GM21381 (cell line): ENCODE results near the gene TRIP10.
A peak's percentile ranks its signal among the peaks of the same experiment; 100 is the strongest.
"Not testable (repeated sequence)": the region's sequence is repeated elsewhere in the genome, so short reads cannot be mapped to it uniquely, and the experiment has no call there.

Experiments used
- ATAC-seq: cut with Tn5 transposase; IDR thresholded peaks from one replicate; pipeline ENCODE4 v1.9.1; 2021; ENCODE audit warnings: mild to moderate bottlenecking, moderate library complexity; ENCODE audit not compliant: unreplicated experiment

The TRIP10 gene

GRCh38 chr19:6738787-6739389 lies 592 bp upstream of the TRIP10 start:
- no peak for ATAC-seq

GRCh38 chr19:6739883-6740588 lies 556 bp downstream of the TRIP10 start:
- ATAC-seq = no peak

DNA sequence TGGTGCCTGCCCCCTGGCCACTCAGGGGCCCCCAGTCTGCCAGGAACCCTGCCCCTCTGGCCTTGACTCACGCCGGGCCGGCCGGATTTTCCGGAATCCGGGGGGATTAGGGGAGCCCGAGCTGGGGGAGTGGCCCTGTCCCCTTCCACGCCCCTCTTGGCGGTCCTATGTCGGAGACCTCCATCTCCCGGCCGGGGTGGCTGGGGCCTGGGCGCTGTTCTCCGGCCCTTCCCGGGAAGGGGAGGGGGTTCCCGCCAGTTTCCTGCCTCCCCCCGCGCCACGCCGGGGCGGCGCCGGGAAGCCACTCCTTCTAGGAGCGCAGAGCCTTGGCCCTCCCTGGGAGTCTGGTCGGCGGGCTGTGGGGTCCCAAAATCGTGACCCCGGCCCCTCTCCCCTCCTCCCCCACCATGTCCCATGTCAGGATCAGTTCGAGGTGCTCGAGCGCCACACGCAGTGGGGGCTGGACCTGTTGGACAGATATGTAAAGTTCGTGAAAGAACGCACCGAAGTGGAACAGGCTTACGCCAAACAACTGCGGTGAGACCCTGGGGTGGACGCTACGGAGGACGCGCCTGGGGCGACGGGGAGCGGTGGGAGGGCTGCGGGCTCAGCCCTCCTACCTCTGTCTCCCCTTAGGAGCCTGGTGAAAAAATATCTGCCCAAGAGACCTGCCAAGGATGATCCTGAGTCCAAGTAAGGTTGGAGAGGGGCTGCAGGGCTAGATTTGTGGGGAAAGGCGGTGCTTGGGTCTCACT lies 1.3 kb downstream of the TRIP10 start:
- ATAC-seq = no peak

DNA sequence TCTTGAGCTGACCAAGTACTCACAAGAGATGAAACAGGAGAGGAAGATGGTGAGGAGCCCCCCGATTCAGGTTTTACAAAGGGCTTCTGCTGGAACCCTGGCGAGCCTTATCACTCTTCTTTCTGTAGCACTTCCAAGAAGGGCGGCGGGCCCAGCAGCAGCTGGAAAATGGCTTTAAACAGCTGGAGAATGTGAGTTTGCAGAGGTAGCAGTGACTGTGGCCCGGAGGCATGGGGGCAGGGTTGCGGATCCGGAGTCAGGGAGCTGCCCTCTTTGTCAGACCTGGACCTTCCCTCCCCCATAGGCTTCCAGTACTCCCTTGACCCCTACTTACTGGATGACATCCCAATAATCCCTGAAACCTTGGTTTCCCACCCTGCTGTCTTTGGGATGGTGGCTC lies 3.6 kb downstream of the TRIP10 start:
- no peak for ATAC-seq

- ATAC-seq = no peak
Measured at GRCh38 chr19:6743714-6744380, 4.4 kb downstream of the TRIP10 start.

DNA sequence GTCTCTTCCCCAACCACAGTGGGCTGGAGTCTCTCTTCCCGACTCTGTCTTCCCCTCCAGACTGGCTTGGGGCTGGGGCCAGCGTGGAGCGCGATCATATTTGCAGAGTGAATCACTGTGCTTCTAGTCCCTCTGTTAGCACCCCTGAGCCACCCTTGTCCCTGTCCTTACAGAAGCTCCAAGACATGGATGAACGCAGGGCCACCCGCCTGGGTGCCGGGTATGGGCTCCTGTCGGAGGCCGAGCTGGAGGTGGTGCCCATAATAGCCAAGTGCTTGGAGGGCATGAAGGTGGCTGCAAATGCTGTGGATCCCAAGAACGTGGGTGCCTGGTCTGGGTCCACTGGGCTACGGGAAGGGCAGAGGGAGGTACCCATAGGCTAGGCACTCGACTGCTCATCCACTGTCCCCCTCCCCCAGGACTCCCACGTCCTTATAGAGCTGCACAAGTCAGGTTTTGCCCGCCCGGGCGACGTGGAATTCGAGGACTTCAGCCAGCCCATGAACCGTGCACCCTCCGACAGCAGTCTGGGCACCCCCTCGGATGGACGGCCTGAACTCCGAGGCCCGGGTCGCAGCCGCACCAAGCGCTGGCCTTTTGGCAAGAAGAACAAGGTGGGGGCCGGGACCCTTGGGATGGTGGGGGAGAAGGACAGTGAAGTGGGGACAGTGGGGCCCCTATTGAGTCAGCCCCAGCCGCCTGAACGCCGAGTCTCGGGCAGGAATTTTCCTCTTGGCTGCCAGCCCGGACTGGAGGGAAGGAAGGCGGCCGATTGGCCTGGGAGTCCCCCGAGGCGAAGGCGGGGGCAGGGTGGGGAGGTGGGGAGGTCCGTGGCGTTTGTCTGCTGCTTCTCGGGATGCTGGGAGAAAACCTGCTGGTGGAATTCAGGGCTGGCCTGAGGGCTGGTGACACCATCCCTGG lies 5.2 kb downstream of the TRIP10 start:
- no peak for ATAC-seq

- no peak for ATAC-seq
Measured at GRCh38 chr19:6745965-6746364, 6.5 kb downstream of the TRIP10 start.

DNA sequence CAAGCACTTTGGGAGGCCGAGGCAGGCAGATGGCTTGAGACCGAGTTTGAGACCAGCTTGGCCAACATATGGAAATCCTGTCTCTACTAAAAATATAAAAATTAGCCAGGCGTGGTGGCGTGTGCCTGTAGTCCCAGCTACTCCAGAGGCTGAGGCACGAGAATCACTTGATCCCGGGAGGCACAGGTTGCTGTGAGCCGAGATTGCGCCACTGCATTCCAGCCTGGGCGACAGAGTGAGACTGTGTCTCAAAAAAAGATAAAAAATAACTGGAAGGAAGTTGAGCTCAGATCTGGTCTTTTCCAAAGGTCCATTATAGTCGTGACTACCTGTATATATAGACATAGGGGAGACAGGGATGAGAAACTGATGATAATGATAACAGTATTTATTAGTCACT lies 9.1 kb downstream of the TRIP10 start:
- ATAC-seq = not testable (repeated sequence)

DNA sequence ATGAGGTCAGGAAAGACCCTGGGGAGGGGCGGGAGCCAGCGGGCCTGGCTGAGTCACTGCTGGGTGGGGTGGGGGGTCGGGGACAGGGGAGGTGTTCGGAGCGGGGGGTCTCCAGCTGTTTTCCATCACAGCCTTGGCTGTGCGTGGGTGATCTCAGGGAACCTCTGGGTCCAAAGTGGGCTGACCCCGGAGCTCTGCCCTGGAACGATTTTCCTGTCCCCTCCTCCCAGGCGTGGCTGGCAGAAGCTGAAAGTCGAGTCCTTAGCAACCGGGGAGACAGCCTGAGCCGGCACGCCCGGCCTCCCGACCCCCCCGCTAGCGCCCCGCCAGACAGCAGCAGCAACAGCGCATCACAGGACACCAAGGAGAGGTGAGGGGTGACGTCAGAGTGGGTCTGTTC lies 10.6 kb downstream of the TRIP10 start:
- ATAC-seq = no peak

GRCh38 chr19:6751189-6751588 lies 11.7 kb downstream of the TRIP10 start:
- ATAC-seq = no peak

DNA sequence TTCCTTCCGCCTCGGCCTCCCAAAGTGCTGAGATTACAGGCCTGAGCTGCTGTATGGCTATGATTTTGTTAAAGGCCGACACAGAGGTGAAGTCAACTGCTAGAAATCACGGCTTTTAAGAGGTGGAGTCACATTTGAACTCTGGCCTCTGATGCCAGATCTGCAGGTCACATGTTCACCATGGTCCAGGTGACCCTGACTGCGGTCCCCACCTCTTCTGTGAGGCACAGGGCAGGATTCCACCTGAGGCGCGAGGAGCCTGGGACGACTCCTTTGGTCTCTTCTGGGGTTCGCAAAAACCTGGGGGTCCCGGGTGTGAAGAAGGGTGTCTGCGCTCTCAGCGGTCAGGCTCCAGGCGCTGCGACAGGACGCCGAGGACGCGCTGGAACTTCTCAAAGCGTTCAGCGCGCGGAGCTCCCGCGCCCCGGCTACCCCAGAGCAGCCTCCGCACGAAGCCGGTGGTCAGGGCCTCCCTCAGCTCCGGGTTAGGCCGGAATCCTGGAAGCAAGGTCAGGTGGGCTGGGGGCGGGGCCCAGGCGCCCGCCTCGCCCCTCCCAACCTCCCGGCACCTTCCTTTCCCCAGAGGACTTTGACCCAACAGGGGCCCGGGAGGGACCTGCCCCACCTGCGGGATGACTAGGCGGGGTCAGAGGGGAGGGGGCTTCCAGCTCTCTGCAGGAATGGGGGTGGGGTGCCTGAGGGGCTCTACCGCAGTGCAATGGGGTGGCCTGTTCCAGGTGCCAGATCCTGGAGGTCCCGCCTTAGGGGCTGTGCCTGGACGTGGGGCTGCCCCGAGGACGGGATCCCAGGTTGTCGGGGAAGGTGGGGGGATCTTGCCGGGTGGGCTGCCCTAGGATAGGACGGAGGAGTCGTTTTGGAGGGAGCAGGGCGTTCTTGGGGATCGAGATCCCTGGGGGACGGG lies 13.0 kb downstream of the TRIP10 start:
- ATAC-seq = no peak

GRCh38 chr19:6753178-6754031 lies 13.9 kb downstream of the TRIP10 start:
- peak; percentile 80 for ATAC-seq

GRCh38 chr19:6754136-6754535 lies 14.7 kb downstream of the TRIP10 start:
- ATAC-seq = no peak

- ATAC-seq = no peak
Measured at GRCh38 chr19:6754653-6755463, 15.4 kb downstream of the TRIP10 start.

DNA sequence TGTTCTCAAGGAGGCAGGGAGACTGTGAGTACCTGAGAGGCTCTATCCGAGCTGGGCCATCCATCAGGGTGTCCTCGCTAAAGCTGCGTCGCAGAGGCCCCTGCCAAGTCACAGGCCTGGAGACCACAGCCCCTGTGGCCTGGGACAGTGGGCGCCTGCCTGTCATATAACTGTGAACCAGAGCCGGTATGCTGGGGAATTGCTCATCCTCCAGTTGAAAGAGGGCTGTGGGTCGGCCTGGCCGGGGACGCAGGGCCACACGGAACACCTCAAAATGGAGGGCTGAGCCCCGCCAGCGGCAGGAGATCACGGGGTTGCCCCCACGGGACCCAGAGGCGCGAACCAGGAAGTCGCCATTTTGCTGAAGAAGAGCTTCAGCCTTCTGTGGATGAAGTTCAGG lies 21.1 kb downstream of the TRIP10 start:
- ATAC-seq = no peak

GRCh38 chr19:6761053-6761676 lies 21.7 kb downstream of the TRIP10 start:
- no peak for ATAC-seq

GRCh38 chr19:6762253-6762797 lies 22.8 kb downstream of the TRIP10 start:
- ATAC-seq = not testable (repeated sequence)
